HG03575 (cell line): ENCODE results near the gene DNMBP.
"Not testable (repeated sequence)": the region's sequence is repeated elsewhere in the genome, so short reads cannot be mapped to it uniquely, and the experiment has no call there.

ENCODE experiments used
- ATAC-seq: cut with Tn5 transposase; IDR thresholded peaks from one replicate; pipeline ENCODE4 v1.9.1; 2021; ENCODE audit not compliant: unreplicated experiment, insufficient number of reproducible peaks, low FRiP score; ENCODE audit errors: extremely low read depth

The DNMBP gene

DNA sequence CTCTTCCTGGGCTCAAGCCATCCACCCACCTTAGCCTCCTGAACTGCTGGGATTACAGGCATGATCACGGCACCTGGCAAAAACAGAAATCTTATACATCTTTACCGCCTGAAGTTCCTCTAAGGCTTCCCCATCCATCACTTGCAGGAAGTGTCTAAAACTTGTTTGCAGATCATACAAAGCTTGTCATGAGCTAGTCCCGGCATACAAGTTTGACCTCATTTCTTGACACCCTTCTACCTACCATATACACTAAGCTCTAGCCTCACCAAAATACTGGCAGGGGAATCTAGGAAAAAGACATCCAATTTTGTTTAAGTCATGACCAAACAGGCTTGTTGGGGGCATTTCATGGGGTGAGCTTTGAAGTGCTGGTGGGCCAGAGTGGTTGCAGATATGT lies 14.5 kb downstream of the DNMBP start:
- ATAC-seq, result no peak

GRCh38 chr10:99994801-99995200 lies 14.9 kb downstream of the DNMBP start:
- ATAC-seq, result no peak

DNA sequence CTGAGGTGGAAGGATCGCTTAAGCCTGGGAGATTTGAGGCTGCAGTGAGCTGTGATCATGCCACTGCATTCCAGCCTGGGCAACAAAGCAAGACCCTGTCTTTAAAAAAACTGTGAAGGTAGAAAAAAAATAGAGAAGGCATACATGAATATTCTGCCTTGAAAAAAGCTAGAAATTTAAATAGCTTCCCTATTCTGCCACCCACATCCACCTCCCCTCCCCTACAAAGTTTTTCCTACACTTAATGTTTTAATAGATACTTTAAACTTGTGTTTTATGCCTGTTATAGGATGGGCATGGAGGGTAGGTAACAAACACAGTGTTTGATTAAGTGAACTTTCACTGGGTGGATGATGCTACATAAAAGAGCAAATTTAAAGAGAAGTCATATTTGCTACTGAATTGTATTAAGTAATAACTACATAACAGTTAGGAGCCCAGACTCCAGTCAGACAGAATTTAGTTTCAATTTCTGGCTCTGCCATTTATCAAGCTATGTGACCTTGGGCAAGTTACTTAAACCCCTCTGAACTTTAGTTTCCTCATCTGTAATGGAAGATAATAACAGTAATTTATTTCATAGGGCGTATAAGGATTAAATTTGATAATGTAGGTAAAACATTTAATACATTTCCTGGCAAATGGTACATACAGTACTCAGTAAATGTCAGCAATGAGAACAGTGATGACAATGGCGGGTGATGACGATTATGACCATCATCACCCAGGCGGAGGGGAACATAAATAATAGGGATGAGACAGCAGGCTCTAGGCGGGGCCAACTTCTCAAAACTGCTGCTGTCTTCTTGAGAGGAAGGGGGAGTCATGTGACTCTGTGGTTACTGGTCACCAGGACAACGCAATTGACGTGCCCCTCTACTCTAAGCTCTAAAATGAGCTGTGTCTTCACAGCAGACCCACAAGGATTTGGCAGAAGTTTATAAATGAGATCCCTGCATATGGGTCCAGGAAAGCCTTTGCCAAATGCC lies 15.8 kb downstream of the DNMBP start:
- ATAC-seq, result no peak

DNA sequence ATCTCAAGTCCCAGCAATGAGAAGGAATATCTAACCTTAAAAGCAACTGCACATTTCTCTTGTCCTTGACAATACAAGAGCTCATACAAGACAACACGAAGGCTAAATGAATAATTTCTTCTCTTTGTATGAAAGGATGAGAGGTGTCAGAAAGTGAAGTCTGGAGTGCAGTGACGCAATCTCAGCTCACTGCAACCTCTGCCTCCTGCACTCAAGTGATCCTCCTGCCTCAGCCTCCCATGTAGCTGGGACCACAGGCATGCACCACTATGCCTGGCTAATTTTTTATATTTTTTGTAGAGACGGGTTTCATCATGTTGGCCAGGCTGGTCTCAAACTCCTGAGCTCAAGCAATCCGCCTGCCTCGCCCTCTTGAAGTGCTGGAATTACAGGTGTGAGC lies 24.1 kb downstream of the DNMBP start:
- not testable (repeated sequence) for ATAC-seq

- ATAC-seq, result no peak
These were observed 25.3 kb downstream of the DNMBP start for GRCh38 chr10:99984211-99985034.

DNA sequence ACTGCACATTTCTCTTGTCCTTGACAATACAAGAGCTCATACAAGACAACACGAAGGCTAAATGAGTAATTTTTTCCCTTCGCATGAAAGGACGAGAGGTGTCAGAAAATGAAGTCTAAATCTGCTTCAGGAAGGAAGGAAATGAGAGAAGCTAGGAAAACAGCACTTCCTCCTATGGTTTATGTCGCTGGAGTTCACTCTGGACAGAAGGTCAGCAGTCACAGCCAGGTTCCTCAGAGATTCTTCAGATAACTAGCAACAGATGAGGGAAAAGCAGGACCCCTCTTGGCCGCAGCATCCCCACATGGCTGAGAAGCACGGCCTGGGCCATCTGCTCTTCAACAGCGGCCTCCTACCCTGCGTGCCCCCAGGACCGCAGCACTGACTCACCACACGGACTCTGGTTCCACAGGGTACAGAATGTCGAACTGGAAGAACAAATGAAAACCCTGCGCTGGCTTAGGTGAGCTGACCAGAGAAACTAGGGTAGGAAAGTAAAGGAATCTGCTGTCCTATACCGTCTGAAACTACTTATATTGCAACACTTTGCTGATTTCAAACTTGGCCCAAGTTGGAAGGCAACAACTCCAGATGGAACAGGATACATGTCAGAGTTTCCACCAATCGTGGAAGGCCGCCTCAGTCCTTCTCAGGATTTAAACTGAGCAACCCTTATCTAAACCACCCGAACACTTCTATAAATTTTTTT lies 26.3 kb downstream of the DNMBP start:
- ATAC-seq, result no peak

GRCh38 chr10:99982728-99983127 lies 27.0 kb downstream of the DNMBP start:
- no peak for ATAC-seq

- no peak for ATAC-seq
These were observed 28.1 kb downstream of the DNMBP start for GRCh38 chr10:99981581-99982199.

DNA sequence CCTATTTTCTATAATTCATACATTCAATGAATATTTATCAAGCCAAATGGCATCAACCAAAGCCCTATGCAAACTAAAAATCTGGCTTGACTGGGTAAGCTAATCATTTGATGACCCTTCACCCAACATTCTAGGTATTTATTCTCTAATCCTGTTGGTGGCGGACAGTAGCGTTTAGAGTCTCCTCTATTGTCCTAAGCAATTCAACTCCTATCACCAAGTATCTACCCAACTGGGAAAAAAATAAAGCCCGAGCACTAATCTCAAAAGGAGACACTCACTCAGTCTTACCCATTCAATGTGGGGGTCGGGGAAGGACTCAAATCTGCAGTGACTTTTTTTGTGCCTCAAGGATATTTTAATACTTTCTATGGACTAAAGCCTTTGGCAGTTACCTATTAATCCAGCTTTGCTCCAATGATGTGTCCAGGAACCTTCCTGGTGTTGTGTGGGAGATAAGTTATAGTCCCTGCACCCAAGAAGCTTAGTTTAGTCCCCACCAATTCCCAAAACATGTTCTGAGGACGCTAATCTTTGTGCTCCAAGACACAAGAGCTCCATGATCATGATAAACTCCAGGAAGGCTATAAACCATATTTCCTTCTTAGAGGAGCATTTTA lies 30.6 kb downstream of the DNMBP start:
- no peak for ATAC-seq

- no peak for ATAC-seq
These were observed 31.8 kb downstream of the DNMBP start for GRCh38 chr10:99977916-99978315.

DNA sequence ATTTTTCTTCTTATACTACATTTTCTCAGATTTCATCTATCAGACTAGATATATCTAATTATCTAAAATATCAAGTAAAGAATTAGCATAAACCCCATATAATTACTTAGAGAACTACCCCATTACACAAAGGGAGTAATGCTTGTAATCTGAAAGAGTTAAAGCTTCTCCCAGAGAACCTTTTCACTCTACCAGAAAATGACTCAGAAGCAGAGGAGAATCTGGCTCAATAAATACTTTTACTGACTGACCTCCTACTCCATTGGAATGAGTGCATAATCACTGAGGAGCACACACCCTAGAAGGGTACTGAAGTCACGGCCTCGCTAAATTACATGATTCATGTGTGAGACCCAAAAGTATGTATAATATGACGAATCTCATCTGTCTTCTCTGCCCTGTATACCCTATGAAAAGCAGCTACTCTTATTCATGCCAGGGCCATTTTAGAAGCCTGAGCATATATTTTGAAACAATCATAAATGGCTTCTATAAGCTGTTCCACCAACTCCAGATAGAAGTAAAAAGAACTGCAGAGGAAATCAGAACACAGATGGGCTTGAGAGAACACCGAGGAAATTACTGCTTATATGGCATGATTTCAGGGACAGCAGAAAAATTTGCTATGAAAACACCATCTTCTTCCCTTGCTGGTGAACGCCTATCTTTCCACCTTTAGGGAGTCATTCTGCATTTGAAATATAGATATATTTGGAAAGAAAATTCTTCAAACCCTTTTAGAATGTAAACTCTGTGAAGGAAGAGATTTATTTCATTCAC lies 32.7 kb downstream of the DNMBP start:
- no peak for ATAC-seq

DNA sequence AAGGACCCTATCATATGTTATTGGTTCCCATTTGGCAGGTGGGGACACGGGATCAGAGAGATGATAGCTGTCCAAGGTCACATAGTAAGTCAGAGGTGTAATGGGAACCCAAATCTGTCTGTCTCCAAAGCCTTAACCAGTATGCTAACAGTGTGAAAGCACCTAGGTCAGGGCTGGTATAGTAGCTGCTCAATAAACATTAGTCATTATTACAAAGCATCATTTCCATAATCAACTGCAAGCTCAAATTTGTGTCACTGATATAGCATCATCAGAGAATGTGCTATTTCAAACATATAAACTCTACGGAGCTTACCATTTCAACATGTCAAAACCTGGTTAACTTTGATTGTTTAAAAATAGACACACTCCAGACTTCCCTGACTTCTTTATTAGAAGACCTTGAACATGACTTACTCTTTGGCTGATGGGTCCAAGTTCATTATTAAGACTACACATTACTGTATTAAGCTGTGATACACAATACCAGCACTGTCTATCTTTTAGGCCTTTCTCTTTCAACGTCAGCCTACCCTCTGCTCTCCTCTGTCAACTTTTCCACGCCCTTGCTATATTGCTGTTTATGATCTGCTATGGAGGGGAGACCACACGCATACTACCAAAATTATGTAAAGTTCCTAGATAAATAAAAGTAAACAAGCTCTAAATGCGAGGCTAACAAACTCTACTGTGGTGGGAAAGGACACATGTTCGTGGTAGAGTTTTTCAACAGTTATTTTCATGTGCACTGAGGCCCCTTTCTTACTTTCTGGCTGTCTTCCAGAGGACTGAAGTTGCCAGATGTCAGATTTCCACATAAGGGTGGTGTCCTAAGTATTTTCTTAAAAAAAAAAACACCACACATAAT lies 33.6 kb downstream of the DNMBP start:
- ATAC-seq, result no peak

GRCh38 chr10:99975106-99975829 lies 34.5 kb downstream of the DNMBP start:
- ATAC-seq, result no peak

GRCh38 chr10:99973190-99973589 lies 36.6 kb downstream of the DNMBP start:
- ATAC-seq, result no peak

- no peak for ATAC-seq
These were observed 41.8 kb downstream of the DNMBP start for GRCh38 chr10:99967961-99968360.

GRCh38 chr10:99966306-99966705 lies 43.4 kb downstream of the DNMBP start:
- no peak for ATAC-seq
